H9 (cell line): ENCODE data around the gene LIPA. TPM values are rescaled to one million over a fixed set of nuclear protein-coding genes. Genes with fewer than 3 reads are reported as not detected.

Source experiments
- DNase-seq: peaks from one replicate; pipeline ENCODE4 v3.0.0-alpha.2; 2017
- H2AFZ ChIP-seq: one replicate; pipeline ENCODE4 v1.6.1; 2013; ENCODE audit warnings: mild to moderate bottlenecking, low read length, control low read depth, moderate library complexity
- H2AK5ac ChIP-seq: 2 replicates; pipeline ENCODE4 v1.6.1; 2013; ENCODE audit warnings: low read length, control low read depth, mixed read lengths; ENCODE audit not compliant: insufficient read length
- H2BK120ac ChIP-seq: one replicate; pipeline ENCODE4 v1.6.1; 2013; ENCODE audit warnings: low read depth, mild to moderate bottlenecking, low read length, control low read depth, inconsistent platforms; ENCODE audit not compliant: poor library complexity, severe bottlenecking
- H2BK12ac ChIP-seq: 2 replicates; pipeline ENCODE4 v1.6.1; 2013; ENCODE audit warnings: low read length, control low read depth, mixed read lengths, low read depth; ENCODE audit not compliant: insufficient read length
- H2BK15ac ChIP-seq: 2 replicates; pipeline ENCODE4 v1.6.1; 2013; ENCODE audit warnings: low read depth, low read length, control low read depth
- H2BK20ac ChIP-seq: one replicate; pipeline ENCODE4 v1.6.1; 2013; ENCODE audit warnings: low read depth, mild to moderate bottlenecking, low read length, control low read depth, inconsistent platforms; ENCODE audit not compliant: poor library complexity, severe bottlenecking
- H2BK5ac ChIP-seq: 2 replicates; pipeline ENCODE4 v1.6.1; 2013; ENCODE audit warnings: low read length, control low read depth, mixed read lengths; ENCODE audit not compliant: insufficient read length
- H3K14ac ChIP-seq: 2 replicates; pipeline ENCODE4 v1.6.1; 2013; ENCODE audit warnings: low read length, control low read depth; ENCODE audit not compliant: insufficient read depth
- H3K18ac ChIP-seq: 2 replicates; pipeline ENCODE4 v1.6.1; 2013; ENCODE audit warnings: low read depth, mild to moderate bottlenecking, mixed read lengths, low read length, control low read depth; ENCODE audit not compliant: insufficient read length
- H3K23ac ChIP-seq: 2 replicates; pipeline ENCODE4 v1.6.1; 2013; ENCODE audit warnings: low read length, control low read depth, mixed read lengths, low read depth; ENCODE audit not compliant: insufficient read length
- H3K23me2 ChIP-seq: 2 replicates; pipeline ENCODE4 v1.6.1; 2013; ENCODE audit warnings: low read depth, mild to moderate bottlenecking, mixed read lengths, low read length, control low read depth; ENCODE audit not compliant: insufficient read length, poor library complexity, severe bottlenecking
- H3K27ac ChIP-seq: 2 replicates; pipeline ENCODE4 v1.5.1; 2013; ENCODE audit warnings: low read length, control low read depth, mixed read lengths, low read depth; ENCODE audit not compliant: insufficient read length
- H3K27me3 ChIP-seq: 2 replicates; pipeline ENCODE4 v1.6.1; 2013; ENCODE audit warnings: low read length, control low read depth, inconsistent platforms; ENCODE audit not compliant: insufficient read depth
- H3K4ac ChIP-seq: 2 replicates; pipeline ENCODE4 v1.6.1; 2013; ENCODE audit warnings: low read depth, mild to moderate bottlenecking, control low read depth, inconsistent platforms, low read length, moderate library complexity
- H3K4me1 ChIP-seq: 2 replicates; pipeline ENCODE4 v1.6.1; 2013; ENCODE audit warnings: low read length, control low read depth, inconsistent platforms; ENCODE audit not compliant: insufficient read depth
- H3K4me2 ChIP-seq: 2 replicates; pipeline ENCODE4 v1.6.1; 2013; ENCODE audit warnings: low read length, control low read depth, mixed read lengths; ENCODE audit not compliant: insufficient read length, insufficient read depth
- H3K56ac ChIP-seq: 2 replicates; pipeline ENCODE4 v1.6.1; 2013; ENCODE audit warnings: low read depth, mild to moderate bottlenecking, mixed read lengths, low read length, control low read depth; ENCODE audit not compliant: insufficient read length
- H3K79me1 ChIP-seq: 2 replicates; pipeline ENCODE4 v1.6.1; 2013; ENCODE audit warnings: low read depth, mild to moderate bottlenecking, moderate library complexity, low read length, control low read depth, inconsistent platforms; ENCODE audit not compliant: insufficient read depth, poor library complexity, severe bottlenecking
- H3K79me2 ChIP-seq: 2 replicates; pipeline ENCODE4 v1.6.1; 2013; ENCODE audit warnings: low read length, control low read depth, inconsistent platforms; ENCODE audit not compliant: insufficient read depth
- H3K9ac ChIP-seq: 2 replicates; pipeline ENCODE4 v1.6.1; 2013; ENCODE audit warnings: low read length, control low read depth, mixed read lengths; ENCODE audit not compliant: insufficient read length; ENCODE audit errors: extremely low read depth
- H3K9me3 ChIP-seq: one replicate; pipeline ENCODE4 v1.6.1; 2013; ENCODE audit warnings: low read depth, low read length, inconsistent platforms; ENCODE audit not compliant: control insufficient read depth
- H3T11ph ChIP-seq: one replicate; pipeline ENCODE4 v1.6.1; 2013; ENCODE audit warnings: mild to moderate bottlenecking, low read length, control low read depth, inconsistent platforms
- H4K20me1 ChIP-seq: one replicate; pipeline ENCODE4 v1.6.1; 2013; ENCODE audit not compliant: control insufficient read depth, insufficient read length, insufficient read depth
- H4K5ac ChIP-seq: 2 replicates; pipeline ENCODE4 v1.6.1; 2013; ENCODE audit warnings: low read depth, mild to moderate bottlenecking, mixed read lengths, low read length, control low read depth; ENCODE audit not compliant: insufficient read length
- H4K8ac ChIP-seq: replicated peaks from 2 replicates; pipeline ENCODE4 v1.6.1; 2013; ENCODE audit warnings: low read length, control low read depth, mixed read lengths, low read depth; ENCODE audit not compliant: insufficient read length
- H4K91ac ChIP-seq: 2 replicates; pipeline ENCODE4 v1.6.1; 2013; ENCODE audit warnings: low read depth, mild to moderate bottlenecking, moderate library complexity, mixed read lengths, low read length, control low read depth; ENCODE audit not compliant: insufficient read length
- H3K27ac Mint-ChIP-seq, 3 experiments: 2 replicates in 2 of 3; 3 replicates in 1 of 3; pipeline ENCODE4 v1.8.0; 2020 to 2021; ENCODE audit warnings: mixed read lengths in 3 of 3, mild to moderate bottlenecking in 1 of 3, moderate library complexity in 1 of 3
- H3K27me3 Mint-ChIP-seq: 2 replicates; pipeline ENCODE4 v1.8.0; 2021; ENCODE audit warnings: low read depth, mild to moderate bottlenecking, moderate library complexity, mixed read lengths
- H3K36me3 Mint-ChIP-seq, 3 experiments: 2 replicates in 2 of 3; 3 replicates in 1 of 3; pipeline ENCODE4 v1.8.0; 2020 to 2021; ENCODE audit warnings: low read depth in 3 of 3, mixed read lengths in 3 of 3; ENCODE audit not compliant: insufficient read depth in 1 of 3
- H3K4me1 Mint-ChIP-seq, 2 experiments: 2 replicates each; pipeline ENCODE4 v1.8.0; 2020; ENCODE audit warnings: mixed read lengths in 2 of 2
- H3K4me3 Mint-ChIP-seq, 2 experiments: 2 replicates in 1 of 2; 3 replicates in 1 of 2; pipeline ENCODE4 v1.8.0; 2020 to 2021; ENCODE audit warnings: mild to moderate bottlenecking in 2 of 2, mixed read lengths in 2 of 2, moderate library complexity in 1 of 2
- H3K9me3 Mint-ChIP-seq, 2 experiments: 2 replicates in 1 of 2; 3 replicates in 1 of 2; pipeline ENCODE4 v1.8.0; 2020; ENCODE audit warnings: mild to moderate bottlenecking in 2 of 2, mixed read lengths in 2 of 2, moderate library complexity in 1 of 2
- WGBS: extraction: QIAGEN DNeasy Blood & Tissue Kit; methylation state at CpG from one replicate; pipeline ENCODE4 v1.1.7; 2013; ENCODE audit warnings: missing lambda C conversion rate, low lambda C conversion rate, mixed read lengths; ENCODE audit not compliant: insufficient read length; ENCODE audit errors: extremely low coverage; 5-methylcytosine and 5-hydroxymethylcytosine counted together
- total RNA-seq: library from RNA; stranded (reverse); gene quantifications from 2 replicates; pipeline ENCODE4 v1.2.1, GENCODE V29; 2021
- TF ChIP-seq, protein P1 (sequence below): fragments of 200-600 bp; sonication (generic); conservative IDR thresholded peaks from 3 replicates; pipeline ENCODE4 v1.8.0; 2021; ENCODE audit warnings: antibody characterized with exemption, mild to moderate bottlenecking

Gene LIPA
- total RNA-seq, 1 experiment from 2014 or later: 20.9 TPM

DNA sequence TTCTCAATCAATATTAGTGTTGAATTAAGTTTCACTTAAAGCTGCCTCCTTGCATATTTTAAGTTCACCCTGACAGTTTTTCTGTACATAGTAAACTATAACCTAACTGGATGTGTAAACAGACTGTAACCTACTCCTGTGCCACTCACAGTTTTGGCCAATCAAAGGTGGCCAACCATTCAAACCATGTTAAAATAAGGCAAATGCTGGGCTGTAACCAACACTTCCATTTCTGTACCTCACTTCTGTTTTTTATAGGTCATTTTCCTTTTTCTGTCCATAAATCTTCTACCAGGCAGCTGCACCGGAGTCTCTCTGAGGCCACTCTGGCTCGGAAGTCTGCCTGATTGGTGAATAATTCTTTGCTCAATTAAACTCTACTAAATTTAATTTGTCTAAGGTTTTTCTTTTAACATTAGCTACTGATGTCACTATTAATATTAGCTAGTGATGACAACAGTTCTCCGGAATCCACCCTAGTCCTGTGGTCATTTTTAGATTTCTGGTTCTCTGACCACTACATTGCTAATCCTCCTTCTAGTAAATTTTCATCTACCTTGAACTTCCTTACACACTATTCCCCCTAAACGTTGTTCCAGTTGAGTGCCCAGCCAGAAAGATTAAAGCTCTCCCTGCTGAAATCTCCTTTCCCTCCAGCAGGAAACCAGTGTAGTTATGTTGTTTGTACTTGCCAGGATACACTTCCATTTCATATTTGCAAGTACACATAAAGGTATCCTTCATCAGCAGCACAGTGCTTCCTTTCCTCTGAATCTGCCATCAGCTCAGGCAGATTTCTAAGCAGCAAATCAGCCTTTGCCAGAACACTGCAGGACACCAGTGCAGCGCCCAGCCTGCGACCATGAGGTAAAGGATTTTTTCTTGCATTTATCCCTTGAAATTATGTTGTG, 31.7 kb upstream of the LIPA start:
- H3K36me3 Mint-ChIP-seq: peaks cover 10 to 14% (median 11%) of the 10 kb centered on the region in 3 experiments; a peak in 6 of 7 replicates
- no peak overlapping the region; a peak in 1 of 7 replicates for H3K27ac Mint-ChIP-seq
- Histone ChIP-seq H3K9ac (no peak overlapping the region), H3K4me2 (no peak overlapping the region), H2AK5ac (no peak overlapping the region), H3K4ac (no peak overlapping the region), H3K56ac (no peak overlapping the region), H2BK12ac (no peak overlapping the region), H3K14ac (no peak overlapping the region), H3K18ac (no peak overlapping the region), H3K4me1 (peaks cover 3% of the 10 kb centered on the region; the same call in 1 of the 2 replicates), H4K8ac (no peak overlapping the region), H2BK20ac (no peak overlapping the region), H3T11ph (no peak overlapping the region), H3K9me3 (no peaks in the 10 kb centered on the region), H3K23me2 (no peaks in the 10 kb centered on the region), H4K5ac (no peak overlapping the region), H4K20me1 (no peaks in the 10 kb centered on the region), H3K79me1 (no peaks in the 10 kb centered on the region), H2BK120ac (no peak overlapping the region), H2BK5ac (no peak overlapping the region), H3K27ac (no peak overlapping the region), H3K27me3 (no peaks in the 10 kb centered on the region), H2AFZ (peak overlapping the region; percentile 69), H4K91ac (no peak overlapping the region), H2BK15ac (no peak overlapping the region), H3K23ac (no peak overlapping the region), H3K79me2 (no peaks in the 10 kb centered on the region)
- no peak for DNase-seq
- TF ChIP-seq, protein P1, sequence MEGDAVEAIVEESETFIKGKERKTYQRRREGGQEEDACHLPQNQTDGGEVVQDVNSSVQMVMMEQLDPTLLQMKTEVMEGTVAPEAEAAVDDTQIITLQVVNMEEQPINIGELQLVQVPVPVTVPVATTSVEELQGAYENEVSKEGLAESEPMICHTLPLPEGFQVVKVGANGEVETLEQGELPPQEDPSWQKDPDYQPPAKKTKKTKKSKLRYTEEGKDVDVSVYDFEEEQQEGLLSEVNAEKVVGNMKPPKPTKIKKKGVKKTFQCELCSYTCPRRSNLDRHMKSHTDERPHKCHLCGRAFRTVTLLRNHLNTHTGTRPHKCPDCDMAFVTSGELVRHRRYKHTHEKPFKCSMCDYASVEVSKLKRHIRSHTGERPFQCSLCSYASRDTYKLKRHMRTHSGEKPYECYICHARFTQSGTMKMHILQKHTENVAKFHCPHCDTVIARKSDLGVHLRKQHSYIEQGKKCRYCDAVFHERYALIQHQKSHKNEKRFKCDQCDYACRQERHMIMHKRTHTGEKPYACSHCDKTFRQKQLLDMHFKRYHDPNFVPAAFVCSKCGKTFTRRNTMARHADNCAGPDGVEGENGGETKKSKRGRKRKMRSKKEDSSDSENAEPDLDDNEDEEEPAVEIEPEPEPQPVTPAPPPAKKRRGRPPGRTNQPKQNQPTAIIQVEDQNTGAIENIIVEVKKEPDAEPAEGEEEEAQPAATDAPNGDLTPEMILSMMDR: no peak
- WGBS: no CpG with 5 or more reads among the region's 6 CpGs
- H3K4me3 Mint-ChIP-seq: no peak overlapping the region
- H3K4me1 Mint-ChIP-seq: peaks cover 20 to 21% of the 10 kb centered on the region in 2 experiments
- H3K9me3 Mint-ChIP-seq: peaks cover 11 to 15% of the 10 kb centered on the region in 2 experiments
- 0 out of 2 replicates have a peak, but pooled peaks cover 2% of the 10 kb centered on the region for H3K27me3 Mint-ChIP-seq
